Gastrocnemius medialis (tissue), 4 donors: Measurements from ENCODE around the gene C1QTNF1. TPM values are rescaled to one million over a fixed set of nuclear protein-coding genes. Genes with fewer than 3 reads are reported as not detected.

ENCODE experiments used
- ATAC-seq, 2 donors: fragments of 150-250 bp; one replicate each; pipeline ENCODE4 v1.9.1; 2016
- DNase-seq, 2 donors: peaks; one replicate each; pipeline ENCODE4 v3.0.0-alpha.2; 2019
- H3K27ac ChIP-seq, 4 donors: fragments of 200-600 bp; sonication (generic); 1 replicate in 1 of 4; 2 replicates in 3 of 4; pipeline ENCODE4 v1.5.1; 2016 to 2018; ENCODE audit warnings: mild to moderate bottlenecking in 2 of 4, moderate library complexity in 1 of 4
- H3K27me3 ChIP-seq, 3 donors: fragments of 200-600 bp; sonication (generic) in 2 of 3; 1 replicate in 1 of 3; 2 replicates in 2 of 3; pipeline versions ENCODE4 v1.5.1 to v1.6.0; 2016 to 2019; ENCODE audit warnings: mild to moderate bottlenecking in 1 of 3, moderate library complexity in 1 of 3
- H3K36me3 ChIP-seq, 2 donors: fragments of 200-600 bp; sonication (generic) in 1 of 2; one replicate each; pipeline ENCODE4 v1.5.1; 2017 to 2018
- H3K4me1 ChIP-seq, 2 donors: fragments of 200-600 bp; sonication (generic) in 1 of 2; one replicate each; pipeline ENCODE4 v1.5.1; 2016 to 2017; ENCODE audit warnings: mild to moderate bottlenecking in 2 of 2
- H3K4me3 ChIP-seq, 4 donors: fragments of 200-600 bp; sonication (generic) in 3 of 4; 1 replicate in 1 of 4; 2 replicates in 3 of 4; pipeline ENCODE4 v1.5.1; 2016 to 2019; ENCODE audit warnings: mild to moderate bottlenecking in 2 of 4
- H3K9me3 ChIP-seq, 3 donors: fragments of 200-600 bp; sonication (generic) in 2 of 3; 1 replicate in 1 of 3; 2 replicates in 2 of 3; pipeline ENCODE4 v1.5.1; 2016 to 2019
- CTCF ChIP-seq, 5 experiments: fragments of 450-650 bp in 3 of 5; fragments of 200-600 bp in 2 of 5; sonication (generic) in 2 of 5; IDR thresholded peaks in 4 of 5; conservative IDR thresholded peaks in 1 of 5; 1 replicate in 4 of 5; 2 replicates in 1 of 5; pipeline ENCODE4 v1.5.1; 2016 to 2019; ENCODE audit warnings: antibody characterized with exemption in 5 of 5, mild to moderate bottlenecking in 3 of 5, moderate library complexity in 3 of 5
- POLR2A ChIP-seq, 2 donors: fragments of 450-650 bp; IDR thresholded peaks; one replicate each; pipeline ENCODE4 v1.6.1; 2017; ENCODE audit warnings: antibody characterized with exemption in 2 of 2, mild to moderate bottlenecking in 2 of 2, moderate library complexity in 2 of 2
- in situ Hi-C, 4 donors: fragments of 200-750 bp; cut with MboI; loops; one replicate each; pipeline versions ENCODE4 v1.15.0 to v1.8.0; 2017; ENCODE audit warnings: low sequenced_read_pairs in 4 of 4
- intact Hi-C: fragments of 100-400 bp; cut with DNase I; formaldehyde crosslinking; loops from one replicate; pipeline ENCODE4 v1.15.1; 2023; ENCODE audit warnings: low total_unique reads
- total RNA-seq, 4 donors: library from RNA; depleted of rRNA; stranded (reverse); fragments of >200 nt; gene quantifications; one replicate each; pipeline versions ENCODE4 v1.1.0 to v1.2.3, GENCODE V29; 2016

The C1QTNF1 gene
- total RNA-seq, 4 donors from 2014 or later: 11.1 to 38.6 (median 21.2) TPM

GRCh38 chr17:79035686-79036085 lies 11.7 kb downstream of the C1QTNF1 start:
- no peak for ATAC-seq
- Histone ChIP-seq H3K36me3 (no peaks in the 10 kb centered on the region), H3K4me3 (no peak overlapping the region), H3K27ac (no peak overlapping the region), H3K27me3 (no peaks in the 10 kb centered on the region), H3K4me1 (peaks cover 12 to 33% of the 10 kb centered on the region in 2 donors), H3K9me3 (no peaks in the 10 kb centered on the region)
- no peak for TF ChIP-seq POLR2A (IDR thresholded peaks at IDR 0.05)
- TF ChIP-seq CTCF (IDR thresholded peaks at IDR 0.05 in 4 of 5, conservative IDR thresholded peaks at IDR 0.05 in 1 of 5): no peak
- DNase-seq: no peak
- intact Hi-C loops (no loop called here), in situ Hi-C loops (no loop called here)

GRCh38 chr17:79036181-79036580 lies 12.2 kb downstream of the C1QTNF1 start:
- TF ChIP-seq POLR2A (IDR thresholded peaks at IDR 0.05): no peak
- TF ChIP-seq CTCF (IDR thresholded peaks at IDR 0.05 in 4 of 5, conservative IDR thresholded peaks at IDR 0.05 in 1 of 5): no peak
- Histone ChIP-seq H3K27me3 (no peaks in the 10 kb centered on the region), H3K36me3 (no peaks in the 10 kb centered on the region), H3K9me3 (no peaks in the 10 kb centered on the region), H3K27ac (peak overlapping the region in 3 of 4 donors; percentile 20 to 50 (median 42)), H3K4me3 (no peak overlapping the region), H3K4me1 (peaks cover 12 to 33% of the 10 kb centered on the region in 2 donors)
- ATAC-seq (no peak), DNase-seq (no peak)
- intact Hi-C loops: no loop called here
- in situ Hi-C loops: no loop called here

- TF ChIP-seq POLR2A (IDR thresholded peaks at IDR 0.05): no peak
- no peak for TF ChIP-seq CTCF (IDR thresholded peaks at IDR 0.05 in 4 of 5, conservative IDR thresholded peaks at IDR 0.05 in 1 of 5)
- H3K27ac ChIP-seq: peak overlapping the region; percentile 20 to 50 (median 40)
- in situ Hi-C loops: no loop called here
Observed at GRCh38 chr17:79036596-79036995, 12.6 kb downstream of the C1QTNF1 start.

GRCh38 chr17:79038545-79039135 lies 14.7 kb downstream of the C1QTNF1 start:
- DNase-seq (peak in 1 of 2 donors; percentile 69), ATAC-seq (peak; percentile 37 to 66)
- TF ChIP-seq CTCF (IDR thresholded peaks at IDR 0.05 in 4 of 5, conservative IDR thresholded peaks at IDR 0.05 in 1 of 5): no peak
- TF ChIP-seq POLR2A (IDR thresholded peaks at IDR 0.05): peak in 1 of 2 donors; percentile 23
- in situ Hi-C loops: no loop called here
- intact Hi-C loops: no loop called here
- H3K36me3 ChIP-seq: no peaks in the 10 kb centered on the region
- no peaks in the 10 kb centered on the region for H3K9me3 ChIP-seq
- no peak overlapping the region for H3K4me3 ChIP-seq
- no peaks in the 10 kb centered on the region for H3K27me3 ChIP-seq
- H3K4me1 ChIP-seq: peaks cover 11 to 32% of the 10 kb centered on the region in 2 donors
- peak overlapping the region; percentile 42 to 63 (median 56) for H3K27ac ChIP-seq

More at GRCh38 chr17:79036596-79036995, 12.6 kb downstream of the C1QTNF1 start:
- peak; percentile 51 to 81 for ATAC-seq
- Histone ChIP-seq H3K36me3 (no peaks in the 10 kb centered on the region), H3K4me3 (no peak overlapping the region), H3K9me3 (no peaks in the 10 kb centered on the region), H3K4me1 (peaks cover 12 to 33% of the 10 kb centered on the region in 2 donors), H3K27me3 (no peaks in the 10 kb centered on the region)
- no peak for DNase-seq
- intact Hi-C loops: no loop called here
